Brain microvascular endothelial cell (primary cell): Measurements from ENCODE around the gene POU6F1.

Experiments
- DNase-seq: peaks from one replicate; pipeline ENCODE4 v3.0.0-alpha.2; 2020
- H3K27ac ChIP-seq: fragments of 250-450 bp; sonication (Bioruptor Pico); 2 replicates; pipeline ENCODE4 v1.5.1; 2020; ENCODE audit warnings: mild to moderate bottlenecking, moderate library complexity
- H3K27me3 ChIP-seq: fragments of 250-450 bp; sonication (Bioruptor Pico); replicated peaks from 2 replicates; pipeline ENCODE4 v1.5.1; 2020; ENCODE audit warnings: mild to moderate bottlenecking
- H3K36me3 ChIP-seq: fragments of 250-450 bp; sonication (Bioruptor Pico); replicated peaks from 2 replicates; pipeline ENCODE4 v1.5.1; 2020; ENCODE audit warnings: mild to moderate bottlenecking
- H3K4me3 ChIP-seq: 2 replicates; pipeline ENCODE4 v1.5.1; 2011; ENCODE audit warnings: low read depth, mild to moderate bottlenecking, control low read depth, low read length, moderate library complexity
- CTCF ChIP-seq: IDR thresholded peaks from 2 replicates; pipeline ENCODE4 v1.5.1; 2011; ENCODE audit warnings: low read depth, mild to moderate bottlenecking, moderate library complexity, low read length, control low read depth, inconsistent platforms; ENCODE audit errors: missing control alignments
- in situ Hi-C: cut with HindIII; loops from 2 replicates; pipeline ENCODE4 v1.10.0; 2017; ENCODE audit warnings: low sequenced_read_pairs, low pct_ligation_motif_present

POU6F1 gene

GRCh38 chr12:51209259-51209658 lies 8.6 kb downstream of the POU6F1 start:
- Histone ChIP-seq H3K27me3 (no peaks in the 10 kb centered on the region), H3K27ac (no peak overlapping the region), H3K4me3 (no peak overlapping the region), H3K36me3 (no peaks in the 10 kb centered on the region)
- DNase-seq, result no peak
- TF ChIP-seq CTCF, result no peak
- in situ Hi-C loops, result no loop called here

- no peak overlapping the region for H3K27ac ChIP-seq
- no peaks in the 10 kb centered on the region for H3K36me3 ChIP-seq
- no peaks in the 10 kb centered on the region for H3K27me3 ChIP-seq
- H3K4me3 ChIP-seq, result no peak overlapping the region
- no peak for DNase-seq
- in situ Hi-C loops, result no loop called here
- TF ChIP-seq CTCF, result no peak
Observed at GRCh38 chr12:51208016-51208660, 9.7 kb downstream of the POU6F1 start.

GRCh38 chr12:51205350-51205749 lies 12.5 kb downstream of the POU6F1 start:
- DNase-seq, result no peak
- H3K36me3 ChIP-seq, result no peaks in the 10 kb centered on the region
- no peaks in the 10 kb centered on the region for H3K27me3 ChIP-seq
- in situ Hi-C loops, result no loop called here
- H3K4me3 ChIP-seq, result no peak overlapping the region
- no peak for TF ChIP-seq CTCF
- no peak overlapping the region for H3K27ac ChIP-seq

GRCh38 chr12:51202718-51203117 lies 15.1 kb downstream of the POU6F1 start:
- Histone ChIP-seq H3K27me3 (no peaks in the 10 kb centered on the region), H3K27ac (no peak overlapping the region), H3K36me3 (no peaks in the 10 kb centered on the region), H3K4me3 (no peak overlapping the region)
- in situ Hi-C loops, result no loop called here
- no peak for DNase-seq
- no peak for TF ChIP-seq CTCF

GRCh38 chr12:51200806-51201205 lies 17.1 kb downstream of the POU6F1 start:
- no peak for TF ChIP-seq CTCF
- no peak overlapping the region for H3K4me3 ChIP-seq
- no peaks in the 10 kb centered on the region for H3K27me3 ChIP-seq
- DNase-seq, result no peak
- in situ Hi-C loops, result no loop called here
- H3K36me3 ChIP-seq, result no peaks in the 10 kb centered on the region
- no peak overlapping the region for H3K27ac ChIP-seq

GRCh38 chr12:51200156-51200555 lies 17.7 kb downstream of the POU6F1 start:
- no peaks in the 10 kb centered on the region for H3K36me3 ChIP-seq
- no peak for TF ChIP-seq CTCF
- no peak overlapping the region for H3K4me3 ChIP-seq
- no peak overlapping the region for H3K27ac ChIP-seq
- no peaks in the 10 kb centered on the region for H3K27me3 ChIP-seq
- DNase-seq, result no peak
- in situ Hi-C loops, result no loop called here
